HFFc6 (cell line): ENCODE results near the gene KATNB1. TPM values are rescaled to one million over a fixed set of nuclear protein-coding genes. Genes with fewer than 3 reads are reported as not detected.
"Not testable (repeated sequence)": the region's sequence is repeated elsewhere in the genome, so short reads cannot be mapped to it uniquely, and the experiment has no call there.

Source experiments
- DNase-seq: peaks from one replicate; pipeline ENCODE4 v3.0.0-alpha.2; 2018
- H3K27ac Mint-ChIP-seq: 2 replicates; pipeline ENCODE4 v1.8.0; 2020; ENCODE audit warnings: mild to moderate bottlenecking, mixed read lengths
- H3K27me3 Mint-ChIP-seq: 2 replicates; pipeline ENCODE4 v1.8.0; 2021; ENCODE audit warnings: mild to moderate bottlenecking, moderate library complexity, mixed read lengths; ENCODE audit not compliant: insufficient read depth
- H3K36me3 Mint-ChIP-seq: 2 replicates; pipeline ENCODE4 v1.8.0; 2021; ENCODE audit warnings: low read depth, mixed read lengths
- H3K4me1 Mint-ChIP-seq: 2 replicates; pipeline ENCODE4 v1.8.0; 2020; ENCODE audit warnings: low read depth, mixed read lengths
- H3K4me3 Mint-ChIP-seq: 2 replicates; pipeline ENCODE4 v1.8.0; 2020; ENCODE audit warnings: mild to moderate bottlenecking, moderate library complexity, mixed read lengths
- H3K9me3 Mint-ChIP-seq: 2 replicates; pipeline ENCODE4 v1.8.0; 2020; ENCODE audit warnings: mild to moderate bottlenecking, mixed read lengths
- total RNA-seq, 6 experiments: library from RNA; stranded (reverse); fragmentation: NEBNext Ultra II Directional; extraction: Animal tissue kit (Norgen Biotek cat#: 25700); gene quantifications; 2 replicates in 1 of 6; 3 replicates in 5 of 6; pipeline ENCODE4 v1.2.3, GENCODE V29; 2021
- TF ChIP-seq, protein P1 (sequence below): fragments of 200-600 bp; sonication (generic); IDR thresholded peaks from 2 replicates; pipeline ENCODE4 v1.5.0; 2021; ENCODE audit warnings: antibody characterized with exemption, mild to moderate bottlenecking

The KATNB1 gene
- total RNA-seq, 6 experiments from 2014 or later = 20.4 to 22.1 (median 21.6) TPM

GRCh38 chr16:57795431-57795878, 59.9 kb downstream of the KATNB1 start:
- Mint-ChIP-seq H3K4me1 (peaks cover 20% of the 10 kb centered on the region), H3K27ac (no peak overlapping the region), H3K9me3 (no peaks in the 10 kb centered on the region), H3K36me3 (peaks cover 19% of the 10 kb centered on the region), H3K4me3 (no peak overlapping the region), H3K27me3 (no peaks in the 10 kb centered on the region)
- DNase-seq = no peak
- TF ChIP-seq, protein P1, sequence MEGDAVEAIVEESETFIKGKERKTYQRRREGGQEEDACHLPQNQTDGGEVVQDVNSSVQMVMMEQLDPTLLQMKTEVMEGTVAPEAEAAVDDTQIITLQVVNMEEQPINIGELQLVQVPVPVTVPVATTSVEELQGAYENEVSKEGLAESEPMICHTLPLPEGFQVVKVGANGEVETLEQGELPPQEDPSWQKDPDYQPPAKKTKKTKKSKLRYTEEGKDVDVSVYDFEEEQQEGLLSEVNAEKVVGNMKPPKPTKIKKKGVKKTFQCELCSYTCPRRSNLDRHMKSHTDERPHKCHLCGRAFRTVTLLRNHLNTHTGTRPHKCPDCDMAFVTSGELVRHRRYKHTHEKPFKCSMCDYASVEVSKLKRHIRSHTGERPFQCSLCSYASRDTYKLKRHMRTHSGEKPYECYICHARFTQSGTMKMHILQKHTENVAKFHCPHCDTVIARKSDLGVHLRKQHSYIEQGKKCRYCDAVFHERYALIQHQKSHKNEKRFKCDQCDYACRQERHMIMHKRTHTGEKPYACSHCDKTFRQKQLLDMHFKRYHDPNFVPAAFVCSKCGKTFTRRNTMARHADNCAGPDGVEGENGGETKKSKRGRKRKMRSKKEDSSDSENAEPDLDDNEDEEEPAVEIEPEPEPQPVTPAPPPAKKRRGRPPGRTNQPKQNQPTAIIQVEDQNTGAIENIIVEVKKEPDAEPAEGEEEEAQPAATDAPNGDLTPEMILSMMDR = peak; percentile 66

- DNase-seq, H3K27ac Mint-ChIP-seq, H3K27me3 Mint-ChIP-seq, H3K9me3 Mint-ChIP-seq, H3K4me3 Mint-ChIP-seq: not testable (repeated sequence)
- Mint-ChIP-seq H3K36me3 (peaks cover 21% of the 10 kb centered on the region), H3K4me1 (peaks cover 26% of the 10 kb centered on the region)
Measured at GRCh38 chr16:57796014-57796413, 60.4 kb downstream of the KATNB1 start.

- no peak for DNase-seq
- H3K27ac Mint-ChIP-seq = no peak overlapping the region
- H3K27me3 Mint-ChIP-seq = no peaks in the 10 kb centered on the region
- peaks cover 30% of the 10 kb centered on the region for H3K4me1 Mint-ChIP-seq
- peaks cover 21% of the 10 kb centered on the region for H3K36me3 Mint-ChIP-seq
- H3K9me3 Mint-ChIP-seq = no peaks in the 10 kb centered on the region
- H3K4me3 Mint-ChIP-seq = no peak overlapping the region
- TF ChIP-seq, protein P1 = no peak
Measured at GRCh38 chr16:57797216-57797525, 61.6 kb downstream of the KATNB1 start.

DNA sequence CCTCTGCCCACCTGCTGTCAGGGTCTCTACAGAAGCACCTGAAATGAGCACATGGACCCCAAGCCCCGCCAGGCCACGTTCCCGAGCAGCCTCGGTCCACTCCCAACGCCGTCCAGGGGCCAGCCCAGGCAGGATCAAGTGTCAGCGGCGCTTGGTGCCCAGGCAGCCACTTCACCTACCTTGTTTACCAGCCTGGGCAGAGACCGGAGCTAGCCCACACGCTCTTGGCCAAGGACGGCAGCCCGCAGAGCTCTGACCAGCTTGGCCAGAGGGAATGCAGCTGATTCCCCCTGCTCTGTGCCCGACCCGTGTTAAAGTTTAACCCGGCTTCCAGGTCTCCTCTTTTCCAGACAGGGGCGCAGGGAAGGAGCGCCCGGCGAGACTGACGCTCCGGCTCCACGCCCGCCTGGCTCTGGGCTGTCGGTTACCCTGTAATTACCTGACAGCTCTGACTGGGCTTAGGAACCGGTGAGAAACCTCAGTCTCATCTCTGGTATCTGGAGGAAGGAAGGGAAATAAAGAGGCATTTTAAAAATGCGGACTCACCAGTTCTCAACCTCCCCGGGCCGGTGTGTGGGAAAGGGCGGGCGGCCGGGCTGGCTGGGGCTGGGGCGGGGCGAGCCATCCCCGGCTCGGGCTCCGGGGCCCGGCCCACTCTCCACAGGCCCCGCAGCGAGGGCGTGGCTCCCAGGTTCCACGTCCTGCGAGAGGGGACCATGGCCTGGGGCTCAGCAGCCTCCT, 62.1 kb downstream of the KATNB1 start:
- H3K27me3 Mint-ChIP-seq = no peaks in the 10 kb centered on the region
- TF ChIP-seq, protein P1 = no peak
- no peak overlapping the region for H3K27ac Mint-ChIP-seq
- H3K4me3 Mint-ChIP-seq = no peak overlapping the region
- peaks cover 33% of the 10 kb centered on the region for H3K4me1 Mint-ChIP-seq
- H3K36me3 Mint-ChIP-seq = peaks cover 21% of the 10 kb centered on the region
- no peaks in the 10 kb centered on the region for H3K9me3 Mint-ChIP-seq
- no peak for DNase-seq

- no peaks in the 10 kb centered on the region for H3K27me3 Mint-ChIP-seq
- TF ChIP-seq, protein P1 = no peak
- peaks cover 40% of the 10 kb centered on the region for H3K4me1 Mint-ChIP-seq
- H3K27ac Mint-ChIP-seq = peak overlapping the region; percentile 43; the same call in 1 of the 2 replicates
- no peak for DNase-seq
- H3K9me3 Mint-ChIP-seq = no peaks in the 10 kb centered on the region
- no peak overlapping the region for H3K4me3 Mint-ChIP-seq
- H3K36me3 Mint-ChIP-seq = peaks cover 21% of the 10 kb centered on the region
Measured at GRCh38 chr16:57798267-57798810, 62.8 kb downstream of the KATNB1 start.

DNA sequence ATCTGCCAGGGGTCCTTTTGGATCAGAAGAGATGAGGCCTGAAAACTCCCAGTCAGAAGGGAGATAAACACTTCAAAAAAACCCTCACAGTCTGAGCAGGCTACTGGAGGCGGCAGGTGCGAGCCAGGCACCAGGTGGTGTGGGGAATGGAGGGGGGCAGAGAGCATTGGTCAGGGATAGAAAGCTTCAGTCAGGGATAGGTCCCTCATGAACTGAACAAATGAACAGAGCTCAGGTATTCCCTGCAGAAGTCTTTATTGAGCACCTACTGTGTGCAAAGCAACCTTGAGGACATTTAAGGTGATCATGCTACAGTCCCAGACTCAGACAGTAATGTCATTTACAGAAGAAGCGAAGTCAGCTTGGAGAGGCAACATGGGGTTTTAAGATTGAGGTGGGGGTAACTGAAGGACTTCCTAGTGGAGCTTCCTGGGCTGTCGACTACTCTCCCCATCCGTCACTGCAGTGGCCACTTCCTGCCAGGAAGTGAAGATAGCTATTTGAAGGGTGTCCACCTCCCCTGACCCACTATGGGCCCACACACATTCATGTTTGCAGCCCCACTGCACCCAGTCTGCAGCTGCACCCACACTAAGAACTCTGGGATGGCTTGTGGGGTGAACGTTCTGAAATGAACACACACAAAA, 63.5 kb downstream of the KATNB1 start:
- H3K9me3 Mint-ChIP-seq = no peaks in the 10 kb centered on the region
- peaks cover 21% of the 10 kb centered on the region for H3K36me3 Mint-ChIP-seq
- DNase-seq = no peak
- peak overlapping the region; percentile 94 for H3K4me3 Mint-ChIP-seq
- TF ChIP-seq, protein P1 = no peak
- peaks cover 47% of the 10 kb centered on the region for H3K4me1 Mint-ChIP-seq
- H3K27ac Mint-ChIP-seq = no peak overlapping the region
- no peaks in the 10 kb centered on the region for H3K27me3 Mint-ChIP-seq
